ENCODE data around the gene SPATA2. TPM values are rescaled to one million over a fixed set of nuclear protein-coding genes. Genes with fewer than 3 reads are reported as not detected.

SPATA2 gene
- total and polyA plus RNA-seq, 2 of the 13 experiments (the other 11 are each of a cell fraction or from before 2014, with no cell fraction given), result 3.2 to 8.7 TPM

DNA sequence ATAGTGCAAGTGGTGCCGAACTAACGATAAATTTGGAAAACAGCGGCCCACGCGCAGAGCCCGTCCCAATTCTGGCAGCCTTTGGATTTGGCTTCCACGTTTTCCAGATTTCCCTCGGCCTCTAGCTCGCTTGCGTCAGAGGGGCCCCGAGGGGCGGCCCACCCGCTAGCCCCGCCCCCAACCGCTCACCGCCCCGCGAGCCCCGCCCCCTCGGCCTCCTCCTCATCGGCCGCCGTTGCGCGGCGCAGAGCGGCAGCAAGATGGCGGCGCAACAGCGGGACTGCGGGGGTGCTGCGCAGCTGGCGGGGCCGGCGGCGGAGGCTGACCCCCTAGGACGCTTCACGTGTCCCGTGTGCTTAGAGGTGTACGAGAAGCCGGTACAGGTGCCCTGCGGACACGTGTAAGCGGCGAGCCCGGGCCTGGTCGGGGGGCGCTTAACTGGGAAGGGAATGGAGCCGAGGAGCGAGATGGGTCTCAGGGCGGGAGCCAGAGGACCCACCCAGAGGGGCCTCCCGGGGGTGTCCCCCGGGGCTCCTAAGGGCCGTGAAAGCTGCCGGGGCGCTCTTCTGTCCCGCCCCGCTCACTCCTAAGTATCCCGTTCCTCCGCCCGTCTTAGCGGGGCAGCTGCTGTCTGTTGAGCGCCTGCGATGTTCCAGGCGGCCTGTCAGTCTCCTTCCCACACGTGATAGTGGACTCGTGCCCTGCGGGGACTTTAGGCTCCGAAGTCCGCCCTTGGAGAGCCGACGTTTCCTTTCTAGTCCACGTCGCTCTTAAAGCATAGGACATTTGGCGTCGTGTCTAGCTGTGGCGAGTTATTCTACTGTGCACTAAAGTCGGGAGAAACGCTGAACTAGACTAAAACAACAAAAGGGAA is 21.1 kb upstream of the SPATA2 start, which contains the start of gene RNF114 (continued):
- TF ChIP-seq ZNF547 (CRISPR knock-in tag; IDR thresholded peaks at IDR 0.05), result peak; percentile 23; the same call in 1 of the 2 replicates
- TF ChIP-seq, protein P1, sequence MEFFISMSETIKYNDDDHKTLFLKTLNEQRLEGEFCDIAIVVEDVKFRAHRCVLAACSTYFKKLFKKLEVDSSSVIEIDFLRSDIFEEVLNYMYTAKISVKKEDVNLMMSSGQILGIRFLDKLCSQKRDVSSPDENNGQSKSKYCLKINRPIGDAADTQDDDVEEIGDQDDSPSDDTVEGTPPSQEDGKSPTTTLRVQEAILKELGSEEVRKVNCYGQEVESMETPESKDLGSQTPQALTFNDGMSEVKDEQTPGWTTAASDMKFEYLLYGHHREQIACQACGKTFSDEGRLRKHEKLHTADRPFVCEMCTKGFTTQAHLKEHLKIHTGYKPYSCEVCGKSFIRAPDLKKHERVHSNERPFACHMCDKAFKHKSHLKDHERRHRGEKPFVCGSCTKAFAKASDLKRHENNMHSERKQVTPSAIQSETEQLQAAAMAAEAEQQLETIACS (CRISPR knock-in tag; IDR thresholded peaks at IDR 0.05), result no peak
- no peak for TF ChIP-seq ESRRA (CRISPR knock-in tag; IDR thresholded peaks at IDR 0.05; ENCODE audit: low read depth)
- TF ChIP-seq THAP11 (CRISPR knock-in tag; IDR thresholded peaks at IDR 0.05), result peak; percentile 83
- TF ChIP-seq, protein P2, sequence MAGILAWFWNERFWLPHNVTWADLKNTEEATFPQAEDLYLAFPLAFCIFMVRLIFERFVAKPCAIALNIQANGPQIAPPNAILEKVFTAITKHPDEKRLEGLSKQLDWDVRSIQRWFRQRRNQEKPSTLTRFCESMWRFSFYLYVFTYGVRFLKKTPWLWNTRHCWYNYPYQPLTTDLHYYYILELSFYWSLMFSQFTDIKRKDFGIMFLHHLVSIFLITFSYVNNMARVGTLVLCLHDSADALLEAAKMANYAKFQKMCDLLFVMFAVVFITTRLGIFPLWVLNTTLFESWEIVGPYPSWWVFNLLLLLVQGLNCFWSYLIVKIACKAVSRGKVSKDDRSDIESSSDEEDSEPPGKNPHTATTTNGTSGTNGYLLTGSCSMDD (CRISPR knock-in tag; IDR thresholded peaks at IDR 0.05), result no peak
- TF ChIP-seq, protein P3, sequence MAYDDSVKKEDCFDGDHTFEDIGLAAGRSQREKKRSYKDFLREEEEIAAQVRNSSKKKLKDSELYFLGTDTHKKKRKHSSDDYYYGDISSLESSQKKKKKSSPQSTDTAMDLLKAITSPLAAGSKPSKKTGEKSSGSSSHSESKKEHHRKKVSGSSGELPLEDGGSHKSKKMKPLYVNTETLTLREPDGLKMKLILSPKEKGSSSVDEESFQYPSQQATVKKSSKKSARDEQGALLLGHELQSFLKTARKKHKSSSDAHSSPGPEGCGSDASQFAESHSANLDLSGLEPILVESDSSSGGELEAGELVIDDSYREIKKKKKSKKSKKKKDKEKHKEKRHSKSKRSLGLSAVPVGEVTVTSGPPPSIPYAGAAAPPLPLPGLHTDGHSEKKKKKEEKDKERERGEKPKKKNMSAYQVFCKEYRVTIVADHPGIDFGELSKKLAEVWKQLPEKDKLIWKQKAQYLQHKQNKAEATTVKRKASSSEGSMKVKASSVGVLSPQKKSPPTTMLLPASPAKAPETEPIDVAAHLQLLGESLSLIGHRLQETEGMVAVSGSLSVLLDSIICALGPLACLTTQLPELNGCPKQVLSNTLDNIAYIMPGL (CRISPR knock-in tag; IDR thresholded peaks at IDR 0.05; ENCODE audit: borderline replicate concordance in 1 of 2, low read depth in 1 of 2), result peak; percentile 84 to 90; a peak in 3 of 4 replicates
- TF ChIP-seq, protein P4, sequence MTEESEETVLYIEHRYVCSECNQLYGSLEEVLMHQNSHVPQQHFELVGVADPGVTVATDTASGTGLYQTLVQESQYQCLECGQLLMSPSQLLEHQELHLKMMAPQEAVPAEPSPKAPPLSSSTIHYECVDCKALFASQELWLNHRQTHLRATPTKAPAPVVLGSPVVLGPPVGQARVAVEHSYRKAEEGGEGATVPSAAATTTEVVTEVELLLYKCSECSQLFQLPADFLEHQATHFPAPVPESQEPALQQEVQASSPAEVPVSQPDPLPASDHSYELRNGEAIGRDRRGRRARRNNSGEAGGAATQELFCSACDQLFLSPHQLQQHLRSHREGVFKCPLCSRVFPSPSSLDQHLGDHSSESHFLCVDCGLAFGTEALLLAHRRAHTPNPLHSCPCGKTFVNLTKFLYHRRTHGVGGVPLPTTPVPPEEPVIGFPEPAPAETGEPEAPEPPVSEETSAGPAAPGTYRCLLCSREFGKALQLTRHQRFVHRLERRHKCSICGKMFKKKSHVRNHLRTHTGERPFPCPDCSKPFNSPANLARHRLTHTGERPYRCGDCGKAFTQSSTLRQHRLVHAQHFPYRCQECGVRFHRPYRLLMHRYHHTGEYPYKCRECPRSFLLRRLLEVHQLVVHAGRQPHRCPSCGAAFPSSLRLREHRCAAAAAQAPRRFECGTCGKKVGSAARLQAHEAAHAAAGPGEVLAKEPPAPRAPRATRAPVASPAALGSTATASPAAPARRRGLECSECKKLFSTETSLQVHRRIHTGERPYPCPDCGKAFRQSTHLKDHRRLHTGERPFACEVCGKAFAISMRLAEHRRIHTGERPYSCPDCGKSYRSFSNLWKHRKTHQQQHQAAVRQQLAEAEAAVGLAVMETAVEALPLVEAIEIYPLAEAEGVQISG (CRISPR knock-in tag; IDR thresholded peaks at IDR 0.05), result peak; percentile 91
- peak; percentile 67; the same call in 1 of the 2 replicates for TF ChIP-seq ZNF772 (CRISPR knock-in tag; IDR thresholded peaks at IDR 0.05)
- TF ChIP-seq, protein P5, sequence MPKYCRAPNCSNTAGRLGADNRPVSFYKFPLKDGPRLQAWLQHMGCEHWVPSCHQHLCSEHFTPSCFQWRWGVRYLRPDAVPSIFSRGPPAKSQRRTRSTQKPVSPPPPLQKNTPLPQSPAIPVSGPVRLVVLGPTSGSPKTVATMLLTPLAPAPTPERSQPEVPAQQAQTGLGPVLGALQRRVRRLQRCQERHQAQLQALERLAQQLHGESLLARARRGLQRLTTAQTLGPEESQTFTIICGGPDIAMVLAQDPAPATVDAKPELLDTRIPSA (CRISPR knock-in tag; IDR thresholded peaks at IDR 0.05; ENCODE audit: borderline replicate concordance), result no peak
- TF ChIP-seq, protein P6, sequence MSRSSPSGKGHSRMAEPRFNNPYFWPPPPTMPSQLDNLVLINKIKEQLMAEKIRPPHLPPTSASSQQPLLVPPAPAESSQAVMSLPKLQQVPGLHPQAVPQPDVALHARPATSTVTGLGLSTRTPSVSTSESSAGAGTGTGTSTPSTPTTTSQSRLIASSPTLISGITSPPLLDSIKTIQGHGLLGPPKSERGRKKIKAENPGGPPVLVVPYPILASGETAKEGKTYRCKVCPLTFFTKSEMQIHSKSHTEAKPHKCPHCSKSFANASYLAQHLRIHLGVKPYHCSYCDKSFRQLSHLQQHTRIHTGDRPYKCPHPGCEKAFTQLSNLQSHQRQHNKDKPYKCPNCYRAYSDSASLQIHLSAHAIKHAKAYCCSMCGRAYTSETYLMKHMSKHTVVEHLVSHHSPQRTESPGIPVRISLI (CRISPR knock-in tag; IDR thresholded peaks at IDR 0.05; ENCODE audit: borderline replicate concordance), result no peak; the same call in 1 of the 2 replicates
- TF ChIP-seq ZNF747 (CRISPR knock-in tag; IDR thresholded peaks at IDR 0.05; ENCODE audit: borderline replicate concordance), result no peak; the same call in 1 of the 2 replicates
- TF ChIP-seq ELF3 (CRISPR knock-in tag; IDR thresholded peaks at IDR 0.05), result peak; percentile 70
- TF ChIP-seq, protein P7, sequence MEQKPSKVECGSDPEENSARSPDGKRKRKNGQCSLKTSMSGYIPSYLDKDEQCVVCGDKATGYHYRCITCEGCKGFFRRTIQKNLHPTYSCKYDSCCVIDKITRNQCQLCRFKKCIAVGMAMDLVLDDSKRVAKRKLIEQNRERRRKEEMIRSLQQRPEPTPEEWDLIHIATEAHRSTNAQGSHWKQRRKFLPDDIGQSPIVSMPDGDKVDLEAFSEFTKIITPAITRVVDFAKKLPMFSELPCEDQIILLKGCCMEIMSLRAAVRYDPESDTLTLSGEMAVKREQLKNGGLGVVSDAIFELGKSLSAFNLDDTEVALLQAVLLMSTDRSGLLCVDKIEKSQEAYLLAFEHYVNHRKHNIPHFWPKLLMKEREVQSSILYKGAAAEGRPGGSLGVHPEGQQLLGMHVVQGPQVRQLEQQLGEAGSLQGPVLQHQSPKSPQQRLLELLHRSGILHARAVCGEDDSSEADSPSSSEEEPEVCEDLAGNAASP (CRISPR knock-in tag; IDR thresholded peaks at IDR 0.05; ENCODE audit: borderline replicate concordance), result peak; percentile 61; the same call in 1 of the 2 replicates
- no peak for TF ChIP-seq GTF2F1 (IDR thresholded peaks at IDR 0.05; ENCODE audit: low read length)
- TF ChIP-seq HNRNPUL1 (IDR thresholded peaks at IDR 0.05; ENCODE audit: low read depth, low read length), result no peak
- peak; percentile 79; the same call in 1 of the 2 replicates for TF ChIP-seq ZNF138 (CRISPR knock-in tag; IDR thresholded peaks at IDR 0.05; ENCODE audit: low read depth)
- no peak for TF ChIP-seq ZNF180 (CRISPR knock-in tag; IDR thresholded peaks at IDR 0.05; ENCODE audit: borderline replicate concordance, low read depth)

Data from HepG2 (cell line).